Epithelial cell of esophagus (primary cell): ENCODE results near the gene CCDC40.

Source experiments
- DNase-seq: peaks from one replicate; pipeline ENCODE4 v3.0.0; 2010; ENCODE audit warnings: low read depth
- H3K4me3 ChIP-seq: 2 replicates; pipeline ENCODE4 v1.5.1; 2011; ENCODE audit warnings: mild to moderate bottlenecking, low read length, control low read depth
- TF ChIP-seq, protein P1 (sequence below): IDR thresholded peaks from 2 replicates; pipeline ENCODE4 v1.5.1; 2011; ENCODE audit warnings: low read depth, mild to moderate bottlenecking, low read length, control low read depth, inconsistent platforms; ENCODE audit not compliant: insufficient read depth; ENCODE audit errors: missing control alignments

The CCDC40 gene

DNA sequence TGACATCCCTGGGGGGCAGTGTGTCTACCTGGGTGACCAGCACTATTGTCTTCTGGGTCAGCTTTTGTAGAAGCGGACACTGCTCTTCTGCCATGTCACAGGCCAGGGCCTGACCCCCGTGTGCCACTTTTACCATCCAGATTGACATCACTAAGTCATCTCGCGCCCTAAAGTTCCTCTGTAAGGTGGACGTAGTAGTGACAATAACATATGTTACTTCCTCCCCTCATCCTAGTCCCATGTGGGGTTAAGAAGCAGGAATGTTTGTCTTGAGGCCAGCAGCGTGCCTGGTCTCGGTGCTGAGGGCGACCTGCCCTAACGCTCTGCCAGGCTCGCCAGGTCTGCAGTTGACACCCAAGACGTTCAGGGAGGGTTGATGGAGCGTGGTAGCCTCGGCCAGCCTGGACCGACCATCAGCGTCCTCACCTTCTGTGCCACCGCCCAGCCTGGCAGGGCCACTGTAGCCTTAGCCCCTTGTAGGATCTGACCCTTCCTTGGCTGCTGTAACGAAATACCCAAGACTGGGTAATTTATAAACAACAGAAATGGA lies 85.7 kb downstream of the CCDC40 start:
- no peak overlapping the region for H3K4me3 ChIP-seq
- TF ChIP-seq, protein P1, sequence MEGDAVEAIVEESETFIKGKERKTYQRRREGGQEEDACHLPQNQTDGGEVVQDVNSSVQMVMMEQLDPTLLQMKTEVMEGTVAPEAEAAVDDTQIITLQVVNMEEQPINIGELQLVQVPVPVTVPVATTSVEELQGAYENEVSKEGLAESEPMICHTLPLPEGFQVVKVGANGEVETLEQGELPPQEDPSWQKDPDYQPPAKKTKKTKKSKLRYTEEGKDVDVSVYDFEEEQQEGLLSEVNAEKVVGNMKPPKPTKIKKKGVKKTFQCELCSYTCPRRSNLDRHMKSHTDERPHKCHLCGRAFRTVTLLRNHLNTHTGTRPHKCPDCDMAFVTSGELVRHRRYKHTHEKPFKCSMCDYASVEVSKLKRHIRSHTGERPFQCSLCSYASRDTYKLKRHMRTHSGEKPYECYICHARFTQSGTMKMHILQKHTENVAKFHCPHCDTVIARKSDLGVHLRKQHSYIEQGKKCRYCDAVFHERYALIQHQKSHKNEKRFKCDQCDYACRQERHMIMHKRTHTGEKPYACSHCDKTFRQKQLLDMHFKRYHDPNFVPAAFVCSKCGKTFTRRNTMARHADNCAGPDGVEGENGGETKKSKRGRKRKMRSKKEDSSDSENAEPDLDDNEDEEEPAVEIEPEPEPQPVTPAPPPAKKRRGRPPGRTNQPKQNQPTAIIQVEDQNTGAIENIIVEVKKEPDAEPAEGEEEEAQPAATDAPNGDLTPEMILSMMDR, result no peak
- DNase-seq, result no peak

DNA sequence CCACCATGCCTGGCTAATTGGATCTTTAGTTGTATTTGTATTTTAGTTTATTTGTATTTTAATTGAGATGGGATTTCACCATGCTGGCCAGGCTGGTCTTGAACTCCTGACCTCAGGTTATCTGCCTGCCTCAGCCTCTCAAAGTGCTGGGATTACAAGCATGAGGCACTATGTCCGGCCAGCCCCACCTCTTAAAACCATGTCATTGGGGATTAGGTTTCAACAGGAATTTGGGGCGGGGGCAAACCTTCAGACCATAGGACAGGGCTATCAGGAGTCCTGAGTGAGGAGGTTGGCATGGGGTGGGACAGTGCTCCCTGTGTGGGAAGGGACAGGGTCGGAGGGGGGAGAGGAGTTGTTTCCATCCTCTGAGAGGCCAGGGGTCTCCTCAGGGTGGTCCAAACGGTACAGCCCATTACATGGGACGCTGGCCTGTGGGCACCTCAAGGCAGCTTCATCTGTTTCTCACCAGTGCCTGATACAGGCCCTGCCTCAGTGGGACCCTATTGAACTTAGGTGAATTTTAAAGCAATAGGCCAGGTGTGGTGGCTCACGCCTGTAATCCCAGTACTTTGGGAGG lies 86.6 kb downstream of the CCDC40 start:
- TF ChIP-seq, protein P1, result no peak
- H3K4me3 ChIP-seq, result no peak overlapping the region
- DNase-seq, result no peak

DNA sequence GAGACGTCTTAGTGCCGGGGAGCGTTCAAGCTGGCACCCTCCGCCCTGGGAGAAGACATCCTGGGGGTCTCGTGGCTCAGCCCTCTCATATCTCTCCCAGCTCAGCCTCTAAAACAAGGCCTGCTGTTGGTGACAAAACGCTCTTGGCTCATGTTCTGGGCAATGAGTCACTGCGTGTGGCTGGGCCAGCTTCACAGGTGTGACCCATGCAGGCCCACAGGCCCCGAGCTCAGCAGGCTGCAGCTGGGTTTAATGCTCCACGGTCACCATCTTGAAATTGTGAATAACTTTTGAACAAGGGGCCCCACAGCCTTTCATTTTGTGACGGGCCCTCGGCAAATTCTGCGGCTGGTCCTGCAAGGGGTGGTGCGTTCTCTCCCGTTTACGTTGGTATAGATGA lies 87.3 kb downstream of the CCDC40 start:
- TF ChIP-seq, protein P1, result no peak

DNA sequence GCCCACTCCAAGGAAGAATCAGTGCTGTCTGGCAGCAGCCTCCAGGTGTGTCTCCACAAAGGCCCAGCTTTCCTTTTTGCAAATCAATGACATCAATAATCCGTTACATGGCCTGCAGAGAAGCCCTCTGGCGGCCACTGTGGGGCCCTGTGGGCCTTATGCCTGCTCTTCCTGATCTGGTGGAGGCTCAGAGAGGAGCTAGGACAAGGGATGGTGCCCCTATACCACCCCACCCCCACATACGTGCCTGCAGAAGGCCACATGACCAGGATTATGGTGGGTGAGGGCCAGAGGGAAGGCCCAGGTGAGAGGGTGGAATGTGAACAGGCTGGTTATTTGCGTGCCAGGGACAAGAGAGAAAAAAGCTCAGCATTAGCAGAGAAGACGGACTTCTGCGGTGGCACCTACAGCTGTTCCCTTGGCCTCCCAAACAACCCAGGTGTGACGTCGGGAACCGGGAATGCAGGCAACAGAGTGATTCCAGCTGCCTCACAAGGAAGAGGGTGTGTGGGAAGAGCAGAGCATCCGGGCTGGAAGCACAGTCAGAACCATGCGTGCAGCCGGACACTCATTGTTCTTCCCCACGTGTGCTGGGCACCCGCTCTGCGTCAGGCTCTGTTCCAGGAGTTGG lies 88.0 kb downstream of the CCDC40 start:
- peak; percentile 75 for DNase-seq
- H3K4me3 ChIP-seq, result no peak overlapping the region
- TF ChIP-seq, protein P1, result peak; percentile 54

More for the DNA sequence above, 87.3 kb downstream of the CCDC40 start:
- peak; percentile 67 for DNase-seq
- H3K4me3 ChIP-seq, result no peak overlapping the region

DNA sequence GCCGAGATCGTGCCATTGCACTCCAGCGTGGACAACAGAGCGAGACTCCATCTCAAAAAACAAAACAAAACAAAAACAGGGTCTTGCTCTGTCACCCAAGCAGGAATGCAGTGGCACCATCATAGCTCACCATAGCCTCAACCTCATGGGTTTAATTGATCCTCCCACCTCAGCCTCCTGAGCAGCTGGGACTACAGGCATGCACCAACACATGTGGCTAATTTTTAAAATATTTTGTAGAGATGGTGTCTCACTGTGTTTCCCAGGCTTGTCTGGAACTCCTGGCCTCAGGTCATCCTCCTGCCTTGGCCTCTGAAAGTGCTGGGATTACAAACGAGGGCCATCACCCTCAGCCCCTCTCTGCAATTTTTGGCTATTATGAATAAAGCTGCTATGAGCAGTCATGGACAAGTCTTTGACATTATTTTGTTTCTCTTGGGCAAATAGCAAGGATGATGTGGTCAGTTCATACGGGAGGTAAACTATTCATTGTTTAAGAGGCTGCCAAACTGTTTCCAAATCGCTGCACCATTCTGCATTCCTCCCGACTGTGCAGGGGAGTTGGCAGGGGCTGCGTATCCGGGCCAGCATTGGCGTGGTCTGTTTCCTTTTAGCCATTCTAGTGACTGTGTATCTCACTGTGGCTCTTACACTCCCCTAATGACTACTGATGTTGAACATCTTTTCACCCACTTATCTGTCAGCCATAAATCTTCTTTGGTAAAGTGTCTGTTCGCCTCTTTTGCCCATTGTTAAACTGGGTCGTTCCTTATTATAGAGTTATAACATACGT lies 89.4 kb downstream of the CCDC40 start:
- TF ChIP-seq, protein P1, result no peak
- H3K4me3 ChIP-seq, result no peak overlapping the region
- DNase-seq, result no peak

DNA sequence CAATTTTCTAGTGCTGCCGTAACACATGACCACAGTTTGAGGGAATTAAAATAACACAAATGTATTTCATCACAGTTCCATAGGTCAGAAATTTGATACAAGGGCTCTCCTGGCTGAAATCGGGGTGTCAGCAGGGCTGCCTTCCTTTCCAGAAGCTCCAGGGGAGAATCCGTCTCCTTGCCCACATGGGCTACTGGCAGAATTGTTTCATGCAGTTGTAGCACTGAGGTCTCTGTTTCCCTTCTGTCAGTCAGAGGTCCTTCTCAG lies 89.9 kb downstream of the CCDC40 start:
- TF ChIP-seq, protein P1, result no peak
- H3K4me3 ChIP-seq, result no peak overlapping the region
- DNase-seq, result no peak
